Endothelial cell of umbilical vein (primary cell): ENCODE data around the gene GATA6. TPM values are rescaled to one million over a fixed set of nuclear protein-coding genes. Genes with fewer than 3 reads are reported as not detected.
A peak's percentile ranks its signal among the peaks of the same experiment; 100 is the strongest.

Source experiments
- BruUV-seq: library from RNA; stranded (reverse); fragments of 400-500 nt; replicated peaks from 2 replicates; lab custom pipeline; 2021; lab: Mats Ljungman, UMichigan
- CTCF ChIA-PET: fragments of 300-600, 350-600 bp; sonication (Branson Sonifier 250); formaldehyde crosslinking; loops from one replicate; lab custom pipeline; 2021; ENCODE audit warnings: antibody characterized with exemption, inconsistent platforms; lab: Charles Lee
- POLR2A ChIA-PET: fragments of 300-600, 350-600 bp; sonication (Branson Sonifier 250); formaldehyde crosslinking; loops from one replicate; lab custom pipeline; 2021; ENCODE audit warnings: antibody characterized with exemption, inconsistent platforms; lab: Charles Lee
- DNase-seq: peaks from one replicate; pipeline ENCODE4 v3.0.0-alpha.2; 2011; ENCODE audit warnings: low read depth, low spot score
- FAIRE-seq: peaks from 2 replicates; lab custom pipeline; 2011; peaks lifted over from hg19 to GRCh38; lab: Jason Lieb, UNC
- H2AFZ ChIP-seq: 2 replicates; pipeline ENCODE4 v1.6.0; 2012; ENCODE audit warnings: low read depth, low read length, control low read depth, inconsistent platforms
- H3K27ac ChIP-seq: 2 replicates; pipeline ENCODE4 v1.5.1; 2011; ENCODE audit warnings: low read depth, mild to moderate bottlenecking, control low read depth, low read length, moderate library complexity; ENCODE audit not compliant: insufficient read depth
- H3K27me3 ChIP-seq, 2 experiments: 2 replicates each; pipeline versions ENCODE4 v1.6.0 to v1.6.1; 2011; ENCODE audit warnings: low read length in 2 of 2, mixed read lengths in 1 of 2; ENCODE audit not compliant: control insufficient read depth in 2 of 2, insufficient read depth in 2 of 2
- H3K36me3 ChIP-seq, 2 experiments: 2 replicates in 1 of 2; 3 replicates in 1 of 2; pipeline ENCODE4 v1.5.1; 2011; ENCODE audit warnings: low read length in 2 of 2, mild to moderate bottlenecking in 1 of 2, moderate library complexity in 1 of 2; ENCODE audit not compliant: control insufficient read depth in 2 of 2, insufficient read depth in 2 of 2; ENCODE audit errors: extremely low read depth in 1 of 2
- H3K4me1 ChIP-seq: 3 replicates; pipeline ENCODE4 v1.5.1; 2011; ENCODE audit warnings: mild to moderate bottlenecking, low read length; ENCODE audit not compliant: control insufficient read depth, insufficient read depth; ENCODE audit errors: extremely low read depth
- H3K4me2 ChIP-seq: 2 replicates; pipeline ENCODE4 v1.6.1; 2011; ENCODE audit warnings: low read length, control low read depth, mixed read lengths; ENCODE audit not compliant: insufficient read depth
- H3K4me3 ChIP-seq, 3 experiments: fragments of 200-600 bp in 1 of 3; sonication (generic), shearing (Covaris generic) in 1 of 3; replicated peaks in 1 of 3; 2 replicates each; pipeline ENCODE4 v1.5.1; 2011 to 2016; ENCODE audit warnings: control low read depth in 3 of 3, low read length in 3 of 3, mild to moderate bottlenecking in 2 of 3, inconsistent platforms in 1 of 3, low read depth in 1 of 3, moderate library complexity in 1 of 3; ENCODE audit not compliant: insufficient read depth in 1 of 3
- H3K79me2 ChIP-seq: 2 replicates; pipeline ENCODE4 v1.6.0; 2012; ENCODE audit warnings: low read length, inconsistent platforms; ENCODE audit not compliant: control insufficient read depth, insufficient read depth
- H3K9ac ChIP-seq: replicated peaks from 2 replicates; pipeline ENCODE3; 2011; ENCODE audit warnings: low read length, control low read depth; ENCODE audit not compliant: insufficient read depth; ENCODE audit errors: extremely low read depth
- H3K9me1 ChIP-seq: replicated peaks from 3 replicates; pipeline ENCODE4 v1.6.0; 2011; ENCODE audit warnings: mild to moderate bottlenecking, low read length; ENCODE audit not compliant: control insufficient read depth, insufficient read depth; ENCODE audit errors: extremely low read depth
- H3K9me3 ChIP-seq: replicated peaks from 2 replicates; pipeline ENCODE4 v1.5.1; 2012; ENCODE audit warnings: low read length, inconsistent platforms; ENCODE audit not compliant: control insufficient read depth, insufficient read depth
- H4K20me1 ChIP-seq: replicated peaks from 2 replicates; pipeline ENCODE3; 2011; ENCODE audit warnings: mild to moderate bottlenecking, low read length; ENCODE audit not compliant: control insufficient read depth, insufficient read depth; ENCODE audit errors: extremely low read depth
- EZH2 ChIP-seq: IDR thresholded peaks from 2 replicates; pipeline ENCODE4 v1.6.1; 2012; ENCODE audit warnings: borderline replicate concordance, low read depth, mild to moderate bottlenecking, moderate library complexity, low read length, inconsistent platforms; ENCODE audit not compliant: severe bottlenecking
- FOS ChIP-seq: IDR thresholded peaks from 2 replicates; pipeline ENCODE4 v1.6.1; 2011; ENCODE audit warnings: mild to moderate bottlenecking, low read length, moderate library complexity, borderline replicate concordance; ENCODE audit not compliant: insufficient read depth
- JUN ChIP-seq: IDR thresholded peaks from 2 replicates; pipeline ENCODE4 v1.6.1; 2011; ENCODE audit warnings: borderline replicate concordance, low read depth; ENCODE audit not compliant: insufficient read length, insufficient read depth
- MAX ChIP-seq: IDR thresholded peaks from 2 replicates; pipeline ENCODE4 v1.6.1; 2011; ENCODE audit not compliant: insufficient read depth, insufficient read length
- MYC ChIP-seq: IDR thresholded peaks from one replicate; pipeline ENCODE4 v1.6.1; 2011; ENCODE audit warnings: mild to moderate bottlenecking, low read depth, low read length
- POLR2A ChIP-seq: IDR thresholded peaks from 2 replicates; pipeline ENCODE4 v1.6.1; 2012; ENCODE audit warnings: low read depth, mild to moderate bottlenecking, control low read depth, low read length
- dilution Hi-C: fragments of 300-500 bp; cut with MboI; formaldehyde crosslinking; loops from one replicate; pipeline ENCODE4 v1.15.0; 2019; ENCODE audit warnings: low sequenced_read_pairs; ENCODE audit not compliant: extremely low pct_ligation_motif_present
- intact Hi-C: fragments of 100-400 bp; cut with micrococcal nuclease; formaldehyde crosslinking; loops from one replicate; pipeline ENCODE4 v1.10.0; 2022
- polyA plus RNA-seq, 4 experiments: library from polyadenylated mRNA; depleted of rRNA in 3 of 4; stranded (reverse) in 3 of 4; unstranded in 1 of 4; fragments of >200 nt; gene quantifications; 2 replicates each; pipeline versions ENCODE4 v1.2.1 to v1.2.3, GENCODE V29; 2011 to 2012; ENCODE audit warnings: missing spikeins in 1 of 4
- total RNA-seq: library from RNA; stranded (reverse); gene quantifications from 2 replicates; pipeline ENCODE4 v1.2.3, GENCODE V29; 2021

The GATA6 gene
- total and polyA plus RNA-seq, 2 donors (not counting 3 experiments of a cell fraction or from before 2014, with no cell fraction given), result 4.1 to 14.6 TPM

DNA sequence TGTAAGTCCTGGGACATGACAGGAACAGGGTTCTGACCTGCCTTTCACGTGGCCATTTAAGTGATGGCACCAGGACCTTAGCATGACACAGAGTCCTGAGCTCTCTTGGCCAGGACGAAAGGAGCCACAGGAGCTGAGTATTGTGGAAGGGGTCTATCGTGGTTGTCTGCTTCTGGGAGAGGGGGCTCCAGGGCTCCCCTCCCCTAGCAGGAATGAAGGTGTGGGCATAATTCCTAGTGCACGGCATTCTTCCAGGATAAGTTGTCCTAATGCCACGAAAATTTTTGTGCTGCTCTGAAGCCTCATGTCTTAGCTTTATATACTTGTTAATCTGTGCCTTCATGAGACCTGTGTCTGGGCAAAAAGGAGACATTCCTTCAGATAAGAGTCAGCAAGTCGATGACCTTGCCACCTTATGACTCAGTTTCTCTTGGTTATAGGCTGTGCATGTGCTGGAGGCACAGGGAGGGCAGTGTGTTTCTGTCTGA, 17.1 kb downstream of the GATA6 start:
- peak overlapping the region; percentile 6 for H3K27ac ChIP-seq

DNA sequence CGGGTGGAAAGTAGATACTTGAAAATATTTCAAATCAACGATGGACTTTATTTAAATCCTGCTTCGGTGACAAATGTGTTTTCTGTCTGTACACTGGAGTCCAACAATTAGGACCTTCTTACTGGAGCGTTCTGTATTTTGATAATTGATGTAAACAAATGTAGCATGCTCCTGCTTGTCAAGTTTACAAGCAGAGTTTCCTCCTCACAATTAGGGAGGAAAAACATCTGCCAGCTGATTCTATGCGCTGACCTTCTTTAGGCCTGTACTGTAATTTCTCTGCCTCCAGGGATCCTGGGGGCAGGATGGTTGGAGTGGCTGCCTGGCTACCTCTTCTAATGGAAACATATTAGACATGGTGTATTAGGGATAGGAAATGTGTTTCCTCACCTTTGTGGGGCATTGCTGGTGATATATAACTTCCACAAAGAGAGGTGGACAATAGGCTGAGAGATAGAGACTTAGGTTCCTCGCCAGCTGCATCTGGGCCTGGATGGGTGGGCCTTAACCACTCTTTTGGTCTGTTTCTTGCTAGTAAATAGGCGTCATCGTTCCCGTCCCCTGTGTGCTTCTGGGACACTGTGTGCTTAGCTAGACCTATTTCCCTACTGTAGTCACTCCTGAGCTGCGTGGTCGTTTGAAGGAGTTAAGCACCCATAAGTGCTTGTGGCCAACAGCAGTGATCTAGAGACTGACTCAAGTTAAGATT, 19.3 kb downstream of the GATA6 start:
- FAIRE-seq (no peak), DNase-seq (peak; percentile 51)
- TF ChIP-seq FOS (no peak), JUN (no peak), POLR2A (peak; percentile 23)
- H3K36me3 ChIP-seq, result peaks cover under 1 to 7% of the 10 kb centered on the region in 2 experiments
- intact Hi-C loops, result no loop called here
- ChIA-PET CTCF (interaction anchor here (1.2 to 2.7 kb wide), 3 partner anchors 10 to 375 kb away, joined by 5 to 9 read pairs (median 7); no protein-coding TSS in a partner anchor), POLR2A (interaction anchor here (1.2 kb wide), 1 partner anchor 14 kb away, joined by 4 read pairs; no protein-coding TSS in a partner anchor)
- no peaks in the 10 kb centered on the region for H4K20me1 ChIP-seq
- H2AFZ ChIP-seq, result no peak overlapping the region
- peaks cover 74% of the 10 kb centered on the region for H3K4me1 ChIP-seq
- no peaks in the 10 kb centered on the region for H3K9me3 ChIP-seq
- BruUV-seq, result no TSS peak
- H3K9ac ChIP-seq, result peak overlapping the region; percentile 16
- H3K9me1 ChIP-seq, result no peaks in the 10 kb centered on the region
- dilution Hi-C loops, result loop anchor here (25.0 kb wide), 1 partner anchor 249 kb away; no protein-coding TSS in a partner anchor
- no peaks in the 10 kb centered on the region for H3K27me3 ChIP-seq
- H3K4me2 ChIP-seq, result peak overlapping the region; percentile 29
- H3K27ac ChIP-seq, result peak overlapping the region; percentile 72
- peaks cover 73% of the 10 kb centered on the region for H3K79me2 ChIP-seq
- no peak overlapping the region for H3K4me3 ChIP-seq

More for the DNA sequence above, 17.1 kb downstream of the GATA6 start:
- H3K4me3 ChIP-seq, result no peak overlapping the region
- CTCF ChIA-PET, result interaction anchor here (1.2 kb wide), 2 partner anchors 189 to 375 kb away, joined by 3 read pairs; no protein-coding TSS in a partner anchor
- BruUV-seq, result no TSS peak
- no peaks in the 10 kb centered on the region for H3K27me3 ChIP-seq
- peak overlapping the region; percentile 9 for H3K4me2 ChIP-seq
- peaks cover 7 to 9% of the 10 kb centered on the region in 2 experiments for H3K36me3 ChIP-seq
- FAIRE-seq, result no peak
- H3K79me2 ChIP-seq, result peaks cover 69% of the 10 kb centered on the region
- no peak overlapping the region for H3K9ac ChIP-seq
- no peaks in the 10 kb centered on the region for H3K9me3 ChIP-seq
- H4K20me1 ChIP-seq, result no peaks in the 10 kb centered on the region
- H3K9me1 ChIP-seq, result no peaks in the 10 kb centered on the region
- dilution Hi-C loops, result loop anchor here (25.0 kb wide), 1 partner anchor 251 kb away; no protein-coding TSS in a partner anchor
- POLR2A ChIA-PET, result interaction anchor here (0.7 kb wide), 2 partner anchors 14 to 370 kb away, joined by 3 to 4 read pairs; no protein-coding TSS in a partner anchor
- peaks cover 66% of the 10 kb centered on the region for H3K4me1 ChIP-seq
- DNase-seq, result peak; percentile 40
- intact Hi-C loops, result no loop called here
- TF ChIP-seq EZH2 (no peak), MAX (no peak), FOS (no peak), MYC (no peak)
- no peak overlapping the region for H2AFZ ChIP-seq
